Endothelial cell of umbilical vein (primary cell): ENCODE measurements around the gene PHF2.

Experiments used
- CTCF ChIP-seq, 2 donors: IDR thresholded peaks; 1 replicate in 1 of 2; 2 replicates in 1 of 2; pipeline ENCODE4 v1.5.1; 2011; ENCODE audit warnings: low read length in 2 of 2, mild to moderate bottlenecking in 2 of 2, moderate library complexity in 2 of 2, control low read depth in 1 of 2, inconsistent platforms in 1 of 2, low read depth in 1 of 2; ENCODE audit not compliant: insufficient read depth in 1 of 2; ENCODE audit errors: extremely low read depth in 1 of 2
- EZH2 ChIP-seq: IDR thresholded peaks from 2 replicates; pipeline ENCODE4 v1.6.1; 2012; ENCODE audit warnings: borderline replicate concordance, low read depth, mild to moderate bottlenecking, moderate library complexity, low read length, inconsistent platforms; ENCODE audit not compliant: severe bottlenecking
- FOS ChIP-seq: IDR thresholded peaks from 2 replicates; pipeline ENCODE4 v1.6.1; 2011; ENCODE audit warnings: mild to moderate bottlenecking, low read length, moderate library complexity, borderline replicate concordance; ENCODE audit not compliant: insufficient read depth
- JUN ChIP-seq: IDR thresholded peaks from 2 replicates; pipeline ENCODE4 v1.6.1; 2011; ENCODE audit warnings: borderline replicate concordance, low read depth; ENCODE audit not compliant: insufficient read length, insufficient read depth
- MAX ChIP-seq: IDR thresholded peaks from 2 replicates; pipeline ENCODE4 v1.6.1; 2011; ENCODE audit not compliant: insufficient read depth, insufficient read length
- MYC ChIP-seq: IDR thresholded peaks from one replicate; pipeline ENCODE4 v1.6.1; 2011; ENCODE audit warnings: mild to moderate bottlenecking, low read depth, low read length
- POLR2A ChIP-seq: IDR thresholded peaks from 2 replicates; pipeline ENCODE4 v1.6.1; 2012; ENCODE audit warnings: low read depth, mild to moderate bottlenecking, control low read depth, low read length
- POLR2AphosphoS5 ChIP-seq: IDR thresholded peaks from 2 replicates; pipeline ENCODE4 v1.6.1; 2012; ENCODE audit warnings: low read depth, mild to moderate bottlenecking, control low read depth, low read length, moderate library complexity; ENCODE audit not compliant: insufficient read depth

DNA sequence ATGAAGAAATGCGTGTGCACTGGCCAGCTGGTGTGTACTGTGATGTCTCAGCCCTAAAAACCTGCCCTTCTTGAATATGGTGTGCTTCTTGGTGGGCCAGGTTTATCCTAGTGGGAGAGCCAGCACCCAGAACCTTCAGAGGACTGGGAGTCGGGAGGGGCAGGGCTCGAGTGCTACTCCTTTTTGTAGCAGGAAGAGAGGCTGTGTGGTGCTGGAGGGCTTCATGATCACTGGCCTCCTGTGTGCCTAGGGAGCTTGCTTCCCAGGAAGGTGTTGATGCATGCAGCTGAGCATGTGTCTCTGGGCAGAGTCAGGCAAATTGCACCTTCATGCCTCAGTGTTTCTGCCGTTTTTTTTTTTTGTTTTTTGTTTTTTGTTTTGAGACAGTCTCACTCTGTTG, 20.0 kb downstream of the PHF2 start:
- no peak for TF ChIP-seq CTCF (IDR thresholded peaks at IDR 0.05; ENCODE audit: extremely low read depth in 1 of 2, insufficient read depth in 1 of 2, low read depth in 1 of 2, low read length in 2 of 2)
- no peak for TF ChIP-seq POLR2A
- no peak for TF ChIP-seq EZH2
- TF ChIP-seq MAX = no peak
- no peak for TF ChIP-seq POLR2AphosphoS5
- no peak for TF ChIP-seq JUN
- no peak for TF ChIP-seq MYC
- no peak for TF ChIP-seq FOS
